Measurements from ENCODE around the gene DDX47.

DNA sequence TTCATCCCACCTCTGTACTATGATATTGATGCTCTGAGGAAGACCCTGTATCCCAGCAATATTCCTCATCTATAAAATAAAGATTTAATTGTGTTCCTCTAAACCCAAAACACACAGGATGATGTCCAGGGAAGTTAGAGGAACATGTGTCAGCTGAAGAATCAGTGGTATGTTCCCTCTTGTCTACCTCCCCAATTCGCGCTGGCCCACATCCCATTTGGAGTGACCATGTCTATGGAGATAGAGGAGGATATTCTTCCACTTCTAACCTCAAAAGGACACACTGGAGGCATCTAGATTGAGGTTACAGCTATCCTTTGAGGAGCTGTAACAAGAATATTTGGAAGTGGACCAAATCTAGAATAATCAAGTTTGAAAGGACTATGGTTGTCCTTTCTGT, 29.0 kb upstream of the DDX47 start:
- no peak for TF ChIP-seq EZH2phosphoT487 (IDR thresholded peaks at IDR 0.05; ENCODE audit: low read length)
- TF ChIP-seq, protein P1, sequence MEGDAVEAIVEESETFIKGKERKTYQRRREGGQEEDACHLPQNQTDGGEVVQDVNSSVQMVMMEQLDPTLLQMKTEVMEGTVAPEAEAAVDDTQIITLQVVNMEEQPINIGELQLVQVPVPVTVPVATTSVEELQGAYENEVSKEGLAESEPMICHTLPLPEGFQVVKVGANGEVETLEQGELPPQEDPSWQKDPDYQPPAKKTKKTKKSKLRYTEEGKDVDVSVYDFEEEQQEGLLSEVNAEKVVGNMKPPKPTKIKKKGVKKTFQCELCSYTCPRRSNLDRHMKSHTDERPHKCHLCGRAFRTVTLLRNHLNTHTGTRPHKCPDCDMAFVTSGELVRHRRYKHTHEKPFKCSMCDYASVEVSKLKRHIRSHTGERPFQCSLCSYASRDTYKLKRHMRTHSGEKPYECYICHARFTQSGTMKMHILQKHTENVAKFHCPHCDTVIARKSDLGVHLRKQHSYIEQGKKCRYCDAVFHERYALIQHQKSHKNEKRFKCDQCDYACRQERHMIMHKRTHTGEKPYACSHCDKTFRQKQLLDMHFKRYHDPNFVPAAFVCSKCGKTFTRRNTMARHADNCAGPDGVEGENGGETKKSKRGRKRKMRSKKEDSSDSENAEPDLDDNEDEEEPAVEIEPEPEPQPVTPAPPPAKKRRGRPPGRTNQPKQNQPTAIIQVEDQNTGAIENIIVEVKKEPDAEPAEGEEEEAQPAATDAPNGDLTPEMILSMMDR (IDR thresholded peaks at IDR 0.05; ENCODE audit: low read length) = no peak

All from MM.1S (cell line).